H1 (cell line): Measurements from ENCODE around the gene EOGT. TPM values are rescaled to one million over a fixed set of nuclear protein-coding genes. Genes with fewer than 3 reads are reported as not detected.

Experiments
- CTCF ChIA-PET: fragments of 300-600 bp; sonication (Branson Sonifier 250); formaldehyde crosslinking; loops from one replicate; lab custom pipeline; 2021; ENCODE audit not compliant: partially characterized antibody; lab: Charles Lee
- POLR2A ChIA-PET: fragments of 300-600 bp; sonication (Branson Sonifier 250); formaldehyde crosslinking; loops from one replicate; lab custom pipeline; 2021; ENCODE audit warnings: inconsistent platforms; ENCODE audit not compliant: partially characterized antibody; lab: Charles Lee
- DNase-seq, 2 experiments: peaks; one replicate each; pipeline versions ENCODE4 v3.0.0 to v3.0.0-alpha.2; 2010 to 2022; ENCODE audit warnings: low spot score in 2 of 2, low read depth in 1 of 2, mixed read lengths in 1 of 2
- FAIRE-seq: peaks from 2 replicates; lab custom pipeline; 2011; peaks lifted over from hg19 to GRCh38; lab: Jason Lieb, UNC
- H2AFZ ChIP-seq: 2 replicates; pipeline ENCODE4 v1.8.1; 2012; ENCODE audit warnings: low read length, inconsistent platforms
- H2AK5ac ChIP-seq: 2 replicates; pipeline ENCODE4 v1.6.1; 2013; ENCODE audit warnings: low read depth, low read length
- H2BK120ac ChIP-seq: replicated peaks from 2 replicates; pipeline ENCODE3; 2013; ENCODE audit warnings: low read depth, low read length, inconsistent platforms
- H2BK12ac ChIP-seq: 2 replicates; pipeline ENCODE4 v1.6.1; 2013; ENCODE audit warnings: low read depth, low read length
- H2BK15ac ChIP-seq: 2 replicates; pipeline ENCODE4 v1.6.1; 2013; ENCODE audit warnings: low read length
- H2BK20ac ChIP-seq: 2 replicates; pipeline ENCODE4 v1.6.1; 2013; ENCODE audit warnings: low read length
- H2BK5ac ChIP-seq: 2 replicates; pipeline ENCODE4 v1.6.1; 2013; ENCODE audit warnings: low read depth, low read length
- H3K14ac ChIP-seq: 2 replicates; pipeline ENCODE4 v1.6.1; 2013; ENCODE audit warnings: inconsistent platforms; ENCODE audit not compliant: insufficient read length
- H3K18ac ChIP-seq: 2 replicates; pipeline ENCODE4 v1.6.1; 2013; ENCODE audit warnings: low read length; ENCODE audit errors: extremely low read depth
- H3K23ac ChIP-seq: 2 replicates; pipeline ENCODE4 v1.6.1; 2013; ENCODE audit warnings: inconsistent platforms; ENCODE audit not compliant: insufficient read length
- H3K23me2 ChIP-seq: 2 replicates; pipeline ENCODE4 v1.6.1; 2013; ENCODE audit warnings: low read depth, low read length
- H3K27ac ChIP-seq: 2 replicates; pipeline ENCODE4 v1.6.1; 2011; ENCODE audit warnings: low read depth, low read length, inconsistent platforms
- H3K27me3 ChIP-seq, 4 experiments: replicated peaks in 1 of 4; 1 replicate in 1 of 4; 2 replicates in 3 of 4; pipeline versions ENCODE4 v1.6.1 to v1.8.1; 2011 to 2013; ENCODE audit warnings: low read length in 3 of 4, mild to moderate bottlenecking in 3 of 4, inconsistent platforms in 2 of 4, mixed read lengths in 2 of 4, moderate library complexity in 1 of 4; ENCODE audit not compliant: control insufficient read depth in 3 of 4, insufficient read depth in 3 of 4; ENCODE audit errors: extremely low read depth in 1 of 4
- H3K36me3 ChIP-seq, 4 experiments: 2 replicates each; pipeline versions ENCODE4 v1.6.1 to v1.8.1; 2011 to 2013; ENCODE audit warnings: mild to moderate bottlenecking in 4 of 4, low read length in 3 of 4, moderate library complexity in 2 of 4, control low read depth in 1 of 4, inconsistent platforms in 1 of 4; ENCODE audit not compliant: insufficient read depth in 4 of 4, control insufficient read depth in 2 of 4
- H3K4ac ChIP-seq: replicated peaks from 2 replicates; pipeline ENCODE3; 2013; ENCODE audit warnings: low read length, low read depth, mixed read lengths, inconsistent platforms; ENCODE audit not compliant: insufficient read length
- H3K4me1 ChIP-seq, 4 experiments: replicated peaks in 1 of 4; 1 replicate in 1 of 4; 2 replicates in 3 of 4; pipeline versions ENCODE4 v1.6.1 to v1.8.1; 2011 to 2013; ENCODE audit warnings: low read length in 3 of 4, inconsistent platforms in 2 of 4, mixed read lengths in 1 of 4; ENCODE audit not compliant: insufficient read depth in 4 of 4, control insufficient read depth in 3 of 4
- H3K4me2 ChIP-seq, 2 experiments: 2 replicates each; pipeline versions ENCODE4 v1.6.1 to v1.8.1; 2011 to 2013; ENCODE audit warnings: low read depth in 2 of 2, low read length in 2 of 2, control low read depth in 1 of 2, inconsistent platforms in 1 of 2, mild to moderate bottlenecking in 1 of 2; ENCODE audit not compliant: insufficient read depth in 1 of 2
- H3K4me3 ChIP-seq, 4 experiments: fragments of 200-600, 300-600 bp in 1 of 4; sonication (generic), shearing (Covaris generic), sonication (Bioruptor Twin) in 1 of 4; 2 replicates each; pipeline versions ENCODE4 v1.5.1 to v1.8.1; 2011 to 2016; ENCODE audit warnings: low read length in 4 of 4, low read depth in 3 of 4, control low read depth in 2 of 4, inconsistent platforms in 2 of 4, mild to moderate bottlenecking in 2 of 4, mixed read lengths in 1 of 4, moderate library complexity in 1 of 4; ENCODE audit not compliant: insufficient read depth in 2 of 4; ENCODE audit errors: extremely low read depth in 1 of 4
- H3K56ac ChIP-seq: replicated peaks from 2 replicates; pipeline ENCODE3; 2013; ENCODE audit warnings: low read depth, mild to moderate bottlenecking, mixed read lengths, low read length, inconsistent platforms; ENCODE audit not compliant: insufficient read length
- H3K79me1 ChIP-seq: 2 replicates; pipeline ENCODE4 v1.6.1; 2013; ENCODE audit warnings: low read depth, low read length, control low read depth
- H3K79me2 ChIP-seq, 2 experiments: 2 replicates each; pipeline versions ENCODE4 v1.6.1 to v1.8.1; 2012 to 2013; ENCODE audit warnings: low read length in 2 of 2, mild to moderate bottlenecking in 2 of 2, inconsistent platforms in 1 of 2; ENCODE audit not compliant: insufficient read depth in 2 of 2, control insufficient read depth in 1 of 2
- H3K9ac ChIP-seq, 4 experiments: replicated peaks in 1 of 4; 1 replicate in 1 of 4; 2 replicates in 3 of 4; pipeline versions ENCODE4 v1.6.1 to v1.8.1; 2011 to 2013; ENCODE audit warnings: low read depth in 3 of 4, low read length in 3 of 4, control low read depth in 2 of 4, mild to moderate bottlenecking in 2 of 4, moderate library complexity in 2 of 4, inconsistent platforms in 1 of 4; ENCODE audit errors: extremely low read depth in 1 of 4
- H3K9me3 ChIP-seq, 2 experiments: 2 replicates each; pipeline versions ENCODE4 v1.6.1 to v1.8.1; 2012 to 2013; ENCODE audit warnings: mild to moderate bottlenecking in 2 of 2, moderate library complexity in 2 of 2, control low read depth in 1 of 2, inconsistent platforms in 1 of 2, low read depth in 1 of 2, low read length in 1 of 2, mixed read lengths in 1 of 2; ENCODE audit not compliant: insufficient read depth in 2 of 2
- H4K20me1 ChIP-seq, 2 experiments: replicated peaks in 1 of 2; 2 replicates each; pipeline versions ENCODE3 to v1.8.1; 2011 to 2013; ENCODE audit warnings: inconsistent platforms in 2 of 2, low read length in 2 of 2, mild to moderate bottlenecking in 1 of 2; ENCODE audit not compliant: insufficient read depth in 2 of 2, control insufficient read depth in 1 of 2
- H4K5ac ChIP-seq: 2 replicates; pipeline ENCODE4 v1.6.1; 2013; ENCODE audit warnings: low read length, low read depth, mixed read lengths, inconsistent platforms; ENCODE audit not compliant: insufficient read length
- H4K8ac ChIP-seq: 2 replicates; pipeline ENCODE4 v1.8.0; 2013; ENCODE audit warnings: mild to moderate bottlenecking, moderate library complexity, low read length, inconsistent platforms; ENCODE audit not compliant: insufficient read depth; ENCODE audit errors: extremely low read depth
- H4K91ac ChIP-seq: replicated peaks from 2 replicates; pipeline ENCODE3; 2013; ENCODE audit warnings: low read length, mixed read lengths, inconsistent platforms; ENCODE audit not compliant: insufficient read length
- ASH2L ChIP-seq: fragments of 200-600, 300-600 bp; sonication (generic); IDR thresholded peaks from one replicate; pipeline ENCODE4 v1.7.1; 2017; ENCODE audit warnings: low read length
- CREB1 ChIP-seq: IDR thresholded peaks from 2 replicates; pipeline ENCODE4 v1.6.1; 2012; ENCODE audit warnings: inconsistent platforms
- EZH2 ChIP-seq: fragments of 200-600 bp; sonication (generic); IDR thresholded peaks from 2 replicates; pipeline ENCODE4 v1.7.1; 2012; ENCODE audit warnings: low read depth, mild to moderate bottlenecking, moderate library complexity, low read length, inconsistent platforms; ENCODE audit not compliant: severe bottlenecking
- HDAC2 ChIP-seq, 2 experiments: fragments of 300-600 bp in 1 of 2; sonication (generic) in 1 of 2; IDR thresholded peaks; 2 replicates each; pipeline ENCODE4 v1.6.1; 2011 to 2012; ENCODE audit warnings: low read depth in 2 of 2, low read length in 2 of 2, mild to moderate bottlenecking in 2 of 2, moderate library complexity in 2 of 2, borderline replicate concordance in 1 of 2, inconsistent platforms in 1 of 2
- JUN ChIP-seq: IDR thresholded peaks from 2 replicates; pipeline ENCODE4 v1.6.1; 2011; ENCODE audit warnings: low read depth, mild to moderate bottlenecking, improper control_type of control experiment, low read length
- KDM5A ChIP-seq: fragments of 200-600 bp; IDR thresholded peaks from 2 replicates; pipeline ENCODE4 v1.7.1; 2012; ENCODE audit warnings: mild to moderate bottlenecking, low read length, inconsistent platforms, mixed read lengths
- NANOG ChIP-seq: IDR thresholded peaks from 2 replicates; pipeline ENCODE4 v1.6.1; 2011; ENCODE audit warnings: low read length, low read depth, mild to moderate bottlenecking, inconsistent platforms; ENCODE audit not compliant: insufficient read depth, poor library complexity, severe bottlenecking
- POU5F1 ChIP-seq: IDR thresholded peaks from 2 replicates; pipeline ENCODE4 v1.6.1; 2011; ENCODE audit warnings: low read depth, mild to moderate bottlenecking, low read length, moderate library complexity
- SAP30 ChIP-seq: fragments of 300-600 bp; sonication (generic); IDR thresholded peaks from 2 replicates; pipeline ENCODE4 v1.7.1; 2012; ENCODE audit warnings: low read length, moderate library complexity, mild to moderate bottlenecking, inconsistent platforms; ENCODE audit not compliant: insufficient read depth, insufficient replicate concordance
- SP2 ChIP-seq: IDR thresholded peaks from 2 replicates; pipeline ENCODE4 v1.6.1; 2012; ENCODE audit warnings: mild to moderate bottlenecking, low read length, inconsistent platforms
- TAF1 ChIP-seq: IDR thresholded peaks from 2 replicates; pipeline ENCODE4 v1.6.1; 2011; ENCODE audit warnings: mild to moderate bottlenecking, low read depth, low read length
- ZNF274 ChIP-seq: IDR thresholded peaks from 2 replicates; pipeline ENCODE4 v1.7.0; 2012; ENCODE audit warnings: low read length, borderline replicate concordance; ENCODE audit errors: extremely low read depth
- WGBS, 2 experiments: shearing (Covaris generic) in 1 of 2; methylation state at CpG; one replicate each; pipeline versions ENCODE4 v1.1.6 to v1.1.7; 2013 to 2015; ENCODE audit warnings: low lambda C conversion rate in 2 of 2, mixed read lengths in 2 of 2, inconsistent platforms in 1 of 2, low coverage in 1 of 2, missing lambda C conversion rate in 1 of 2; ENCODE audit not compliant: insufficient replicate concordance in 2 of 2, insufficient coverage in 1 of 2, insufficient read length in 1 of 2; ENCODE audit errors: extremely low coverage in 1 of 2, missing lambda C conversion rate in 1 of 2; 5-methylcytosine and 5-hydroxymethylcytosine counted together
- polyA plus RNA-seq, 7 experiments: library from polyadenylated mRNA; depleted of rRNA in 3 of 7; stranded (reverse) in 5 of 7; unstranded in 2 of 7; fragments of >200 nt in 5 of 7; fragments of 200-250 nt in 2 of 7; gene quantifications; 1 replicate in 5 of 7; 2 replicates in 1 of 7; 4 replicates in 1 of 7; pipeline versions ENCODE4 v1.2.1 to v1.2.3, GENCODE V29; 2011 to 2013; ENCODE audit warnings: missing spikeins in 2 of 7, mixed read lengths in 2 of 7
- total RNA-seq: library from RNA; stranded (reverse); fragmentation: NEBNext Ultra II Directional; extraction: Animal tissue kit (Norgen Biotek cat#: 25700); gene quantifications from 2 replicates; pipeline ENCODE4 v1.2.1, GENCODE V29; 2021
- TF ChIP-seq, protein P1 (sequence below): IDR thresholded peaks from 2 replicates; pipeline ENCODE4 v1.6.1; 2012; ENCODE audit warnings: inconsistent platforms

EOGT gene
- total and polyA plus RNA-seq, 2 of the 8 experiments (the other 6 are each of a cell fraction or from before 2014, with no cell fraction given) = 6.7 to 20.7 TPM

DNA sequence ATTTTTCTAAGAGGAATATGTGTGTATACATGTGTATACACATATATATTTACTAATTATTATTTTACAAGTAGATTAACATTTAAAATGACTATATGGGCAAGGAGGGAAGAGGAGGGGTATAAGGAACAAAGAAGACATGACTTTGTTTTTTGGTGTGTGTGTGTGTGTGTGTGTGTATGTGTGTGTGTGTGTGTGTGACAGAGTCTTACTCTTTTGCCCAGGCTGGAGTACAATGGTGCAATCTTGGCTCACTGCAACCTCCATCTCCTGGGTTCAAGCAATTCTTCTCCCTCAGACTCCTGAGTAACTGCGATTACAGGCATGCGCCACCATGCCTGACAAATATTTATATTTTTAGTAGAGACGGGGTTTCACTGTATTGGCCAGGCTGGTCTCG lies 2.6 kb upstream of the EOGT start:
- Histone ChIP-seq H3K4ac (no peak overlapping the region), H2BK120ac (no peak overlapping the region), H3K23ac (no peak overlapping the region), H2BK20ac (no peak overlapping the region), H3K14ac (no peak overlapping the region), H3K4me3 (no peak overlapping the region), H3K27me3 (peaks cover 0 to 4% (median 0%) of the 10 kb centered on the region in 4 experiments; a peak in 2 of 7 replicates), H2AK5ac (no peak overlapping the region), H4K20me1 (no peaks in the 10 kb centered on the region), H3K56ac (no peak overlapping the region), H2AFZ (no peak overlapping the region), H3K79me2 (no peaks in the 10 kb centered on the region), H4K8ac (no peak overlapping the region), H3K79me1 (no peaks in the 10 kb centered on the region), H3K9ac (no peak overlapping the region), H3K18ac (no peak overlapping the region), H3K23me2 (peaks cover 4% of the 10 kb centered on the region), H3K4me1 (peaks cover 1 to 7% (median 6%) of the 10 kb centered on the region in 4 experiments; a peak in 5 of 7 replicates), H4K5ac (no peak overlapping the region), H3K4me2 (no peak overlapping the region), H2BK12ac (no peak overlapping the region), H4K91ac (no peak overlapping the region), H3K36me3 (no peaks in the 10 kb centered on the region), H3K9me3 (no peaks in the 10 kb centered on the region), H3K27ac (no peak overlapping the region), H2BK5ac (no peak overlapping the region), H2BK15ac (no peak overlapping the region)
- no peak for TF ChIP-seq JUN
- no peak for TF ChIP-seq POU5F1
- no peak for TF ChIP-seq KDM5A
- TF ChIP-seq ASH2L = no peak
- no peak for TF ChIP-seq ZNF274
- TF ChIP-seq, protein P1, sequence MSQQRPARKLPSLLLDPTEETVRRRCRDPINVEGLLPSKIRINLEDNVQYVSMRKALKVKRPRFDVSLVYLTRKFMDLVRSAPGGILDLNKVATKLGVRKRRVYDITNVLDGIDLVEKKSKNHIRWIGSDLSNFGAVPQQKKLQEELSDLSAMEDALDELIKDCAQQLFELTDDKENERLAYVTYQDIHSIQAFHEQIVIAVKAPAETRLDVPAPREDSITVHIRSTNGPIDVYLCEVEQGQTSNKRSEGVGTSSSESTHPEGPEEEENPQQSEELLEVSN = no peak
- no peak for TF ChIP-seq SP2
- no peak for TF ChIP-seq SAP30
- no peak for TF ChIP-seq CREB1
- no peak for TF ChIP-seq EZH2
- TF ChIP-seq HDAC2 (IDR thresholded peaks at IDR 0.05; ENCODE audit: borderline replicate concordance in 1 of 2, low read depth in 2 of 2, low read length in 2 of 2) = no peak
- no peak for TF ChIP-seq TAF1
- TF ChIP-seq NANOG = no peak
- no peak for FAIRE-seq
- ChIA-PET POLR2A (interaction anchor here (1.8 kb wide), 1 partner anchor 36 kb away, joined by 4 read pairs; the partner anchor contains the start of gene TMF1), CTCF (no interaction called here)
- WGBS, 2 experiments = 91% methylated on average over 4 of the region's 4 CpGs; no CpG with 5 or more reads in 1 of the 2 experiments
- no peak for DNase-seq
